ENCODE data around the gene ARHGEF9.

Gene ARHGEF9

GRCh38 chrX:63785708-63786040 is 660 bp upstream of the ARHGEF9 start:
- no peaks in the 10 kb centered on the region; the same call in 1 of the 2 replicates for H3K36me3 ChIP-seq (ENCODE audit: insufficient read depth, low read length)
- peak overlapping the region; percentile 91 for H3K27ac ChIP-seq (ENCODE audit: low read length)
- peak; percentile 78 for ATAC-seq (ENCODE audit: insufficient read depth, low read depth)
- peaks cover 20% of the 10 kb centered on the region for H3K79me2 ChIP-seq (ENCODE audit: insufficient read depth, low read length)
- peak overlapping the region; percentile 76 for H3K9ac ChIP-seq (ENCODE audit: low read depth, low read length)
- TF ChIP-seq EZH2 (IDR thresholded peaks at IDR 0.05; ENCODE audit: borderline replicate concordance, low read depth, low read length, severe bottlenecking) (no peak), CTCF (IDR thresholded peaks at IDR 0.05; ENCODE audit: borderline replicate concordance, extremely low read depth, low read length, poor library complexity, severe bottlenecking) (no peak)
- no peaks in the 10 kb centered on the region for H3K9me3 ChIP-seq (ENCODE audit: insufficient read depth, low read length, severe bottlenecking)
- DNase-seq = no peak
- H3K27me3 ChIP-seq (ENCODE audit: insufficient read depth, low read length, poor library complexity) = no peaks in the 10 kb centered on the region
- peak overlapping the region; percentile 42 to 79; a peak in 3 of 4 replicates for H3K4me3 ChIP-seq (ENCODE audit: low read depth in 1 of 2, low read length in 2 of 2)
- peak overlapping the region; percentile 91 for H2AFZ ChIP-seq (ENCODE audit: low read depth, low read length)
- H3K4me2 ChIP-seq (ENCODE audit: insufficient read depth, low read length) = peak overlapping the region; percentile 86
- no peaks in the 10 kb centered on the region for H4K20me1 ChIP-seq (ENCODE audit: insufficient read depth, low read length)
- peaks cover 27% of the 10 kb centered on the region for H3K4me1 ChIP-seq (ENCODE audit: insufficient read depth, low read length)

- Histone ChIP-seq H3K27me3 (ENCODE audit: insufficient read depth, low read length, poor library complexity) (no peaks in the 10 kb centered on the region), H3K27ac (ENCODE audit: low read length) (peak overlapping the region; percentile 91), H3K36me3 (ENCODE audit: insufficient read depth, low read length) (no peaks in the 10 kb centered on the region; the same call in 1 of the 2 replicates), H3K9ac (ENCODE audit: low read depth, low read length) (peak overlapping the region; percentile 76), H2AFZ (ENCODE audit: low read depth, low read length) (peak overlapping the region; percentile 91), H3K4me1 (ENCODE audit: insufficient read depth, low read length) (peaks cover 27% of the 10 kb centered on the region), H3K4me3 (ENCODE audit: low read depth in 1 of 2, low read length in 2 of 2) (peak overlapping the region; percentile 42 to 79; a peak in 3 of 4 replicates), H3K4me2 (ENCODE audit: insufficient read depth, low read length) (peak overlapping the region; percentile 86), H3K9me3 (ENCODE audit: insufficient read depth, low read length, severe bottlenecking) (no peaks in the 10 kb centered on the region), H3K79me2 (ENCODE audit: insufficient read depth, low read length) (peaks cover 20% of the 10 kb centered on the region), H4K20me1 (ENCODE audit: insufficient read depth, low read length) (no peaks in the 10 kb centered on the region)
- no peak for TF ChIP-seq CTCF (IDR thresholded peaks at IDR 0.05; ENCODE audit: borderline replicate concordance, extremely low read depth, low read length, poor library complexity, severe bottlenecking)
- no peak for TF ChIP-seq EZH2 (IDR thresholded peaks at IDR 0.05; ENCODE audit: borderline replicate concordance, low read depth, low read length, severe bottlenecking)
- ATAC-seq (ENCODE audit: insufficient read depth, low read depth) (peak; percentile 11; the same call in 2 of the 3 replicates), DNase-seq (peak; percentile 9)
Observed at GRCh38 chrX:63784346-63784901, 590 bp downstream of the ARHGEF9 start.

- H3K27ac ChIP-seq (ENCODE audit: low read length) = no peak overlapping the region
- peaks cover 20% of the 10 kb centered on the region for H3K79me2 ChIP-seq (ENCODE audit: insufficient read depth, low read length)
- H3K9me3 ChIP-seq (ENCODE audit: insufficient read depth, low read length, severe bottlenecking) = peaks cover 4% of the 10 kb centered on the region
- no peaks in the 10 kb centered on the region; the same call in 1 of the 2 replicates for H3K36me3 ChIP-seq (ENCODE audit: insufficient read depth, low read length)
- peaks cover 27% of the 10 kb centered on the region for H3K4me1 ChIP-seq (ENCODE audit: insufficient read depth, low read length)
- no peak for ATAC-seq (ENCODE audit: insufficient read depth, low read depth)
- no peak overlapping the region for H3K9ac ChIP-seq (ENCODE audit: low read depth, low read length)
- H2AFZ ChIP-seq (ENCODE audit: low read depth, low read length) = no peak overlapping the region
- no peaks in the 10 kb centered on the region for H4K20me1 ChIP-seq (ENCODE audit: insufficient read depth, low read length)
- TF ChIP-seq EZH2 (IDR thresholded peaks at IDR 0.05; ENCODE audit: borderline replicate concordance, low read depth, low read length, severe bottlenecking) (no peak), CTCF (IDR thresholded peaks at IDR 0.05; ENCODE audit: borderline replicate concordance, extremely low read depth, low read length, poor library complexity, severe bottlenecking) (no peak)
- no peak overlapping the region for H3K4me3 ChIP-seq (ENCODE audit: low read depth in 1 of 2, low read length in 2 of 2)
- 0 out of 2 replicates have a peak overlapping the region, but pooled peaks have one; percentile 86 for H3K4me2 ChIP-seq (ENCODE audit: insufficient read depth, low read length)
- no peak for DNase-seq
- H3K27me3 ChIP-seq (ENCODE audit: insufficient read depth, low read length, poor library complexity) = no peaks in the 10 kb centered on the region
Observed at GRCh38 chrX:63782515-63782914, 2.5 kb downstream of the ARHGEF9 start.
